HG03571 (cell line): ENCODE results near the gene FOXL1.

Experiments
- ATAC-seq: cut with Tn5 transposase; IDR thresholded peaks from one replicate; pipeline ENCODE4 v1.9.1; 2021; ENCODE audit not compliant: unreplicated experiment

The FOXL1 gene

GRCh38 chr16:86598607-86599565 lies 20.5 kb downstream of the FOXL1 start:
- ATAC-seq = no peak

DNA sequence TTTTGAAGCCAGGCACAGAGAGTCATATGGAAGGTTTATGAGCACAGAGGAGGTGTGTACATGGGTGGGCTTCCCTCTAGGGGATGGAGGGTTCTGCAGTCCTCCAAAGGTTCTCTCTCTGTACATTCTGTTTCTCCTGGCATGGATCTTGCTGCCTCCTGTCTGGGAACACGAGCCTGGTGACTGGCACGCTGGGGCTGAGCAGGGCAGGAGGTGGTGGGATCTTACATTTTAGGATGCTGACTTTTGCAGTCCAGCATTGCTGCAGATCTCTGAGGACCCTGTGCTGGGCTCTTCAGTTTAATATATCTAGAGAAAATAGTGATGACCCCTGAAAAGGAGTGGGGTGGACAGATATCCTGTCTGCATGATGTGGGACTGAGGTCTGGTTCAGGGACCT lies 23.0 kb downstream of the FOXL1 start:
- no peak for ATAC-seq

DNA sequence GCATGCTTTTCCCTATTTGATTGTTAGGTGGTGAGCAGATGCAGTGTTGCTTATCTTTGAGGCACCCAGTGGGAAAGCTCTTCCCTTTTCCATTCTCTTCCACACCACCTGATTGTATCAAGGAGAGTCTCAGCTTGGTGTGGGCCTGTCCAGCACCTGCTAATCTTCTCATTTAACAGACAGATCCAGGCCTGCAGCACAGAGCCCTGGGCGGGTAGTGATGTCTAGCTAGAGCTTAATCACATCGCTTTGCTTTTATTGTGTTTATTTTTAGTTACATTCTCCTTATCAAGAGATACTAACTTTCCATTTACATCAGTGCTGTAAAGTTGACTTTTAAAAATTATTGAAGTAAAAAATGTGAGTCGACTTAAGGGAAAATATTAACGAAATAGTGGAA lies 24.2 kb downstream of the FOXL1 start:
- no peak for ATAC-seq

GRCh38 chr16:86604436-86605193 lies 26.3 kb downstream of the FOXL1 start:
- peak; percentile 75 for ATAC-seq

- ATAC-seq = no peak
These were observed 27.6 kb downstream of the FOXL1 start for GRCh38 chr16:86605950-86606349.

- no peak for ATAC-seq
These were observed 30.0 kb downstream of the FOXL1 start for GRCh38 chr16:86608301-86608747.

DNA sequence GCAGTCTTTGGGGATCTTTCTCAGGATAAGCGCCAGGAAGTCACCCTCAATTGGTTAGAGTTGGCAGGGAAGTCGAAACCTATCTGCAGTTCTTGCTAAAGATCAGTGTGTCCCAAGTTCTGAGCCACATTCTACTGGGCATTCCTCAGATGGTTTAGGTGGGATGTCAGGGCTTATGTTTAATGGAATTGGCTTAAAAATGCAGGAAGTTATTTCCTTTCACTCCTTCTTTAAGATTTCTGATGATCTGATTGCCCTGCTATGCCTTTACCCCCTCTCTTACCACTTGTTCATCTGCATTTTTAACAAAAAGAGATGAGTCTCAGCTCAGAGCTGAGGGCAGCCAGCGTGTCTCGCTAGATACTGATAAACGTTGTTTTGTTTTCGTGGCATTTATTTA lies 30.8 kb downstream of the FOXL1 start:
- ATAC-seq = no peak

- ATAC-seq = no peak
These were observed 31.3 kb downstream of the FOXL1 start for GRCh38 chr16:86609661-86610060.

- no peak for ATAC-seq
These were observed 32.6 kb downstream of the FOXL1 start for GRCh38 chr16:86610779-86611524.

- no peak for ATAC-seq
These were observed 33.1 kb downstream of the FOXL1 start for GRCh38 chr16:86611525-86611855.

GRCh38 chr16:86611941-86612340 lies 33.6 kb downstream of the FOXL1 start:
- ATAC-seq = no peak

DNA sequence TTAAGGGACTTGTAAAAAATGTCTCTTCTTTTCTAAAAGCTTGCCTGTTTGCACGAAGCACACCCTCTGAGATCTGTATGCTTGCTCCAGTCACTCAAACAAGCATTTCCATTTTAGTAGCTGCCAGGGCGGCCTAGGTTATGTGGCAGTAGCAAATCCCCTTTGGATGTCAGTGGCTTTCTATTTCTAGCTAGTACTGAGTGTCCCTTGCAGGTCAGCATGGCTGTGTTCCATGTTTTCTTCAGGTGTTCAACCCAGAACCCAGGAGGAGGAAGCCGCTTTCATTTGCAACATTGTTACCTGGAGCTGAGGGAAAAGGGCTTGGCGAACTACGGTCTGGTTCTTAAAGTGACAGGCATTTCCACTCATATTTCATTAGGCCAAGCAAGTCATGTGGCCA lies 36.4 kb downstream of the FOXL1 start:
- ATAC-seq = no peak

GRCh38 chr16:86616906-86617305 lies 38.6 kb downstream of the FOXL1 start:
- ATAC-seq = no peak

DNA sequence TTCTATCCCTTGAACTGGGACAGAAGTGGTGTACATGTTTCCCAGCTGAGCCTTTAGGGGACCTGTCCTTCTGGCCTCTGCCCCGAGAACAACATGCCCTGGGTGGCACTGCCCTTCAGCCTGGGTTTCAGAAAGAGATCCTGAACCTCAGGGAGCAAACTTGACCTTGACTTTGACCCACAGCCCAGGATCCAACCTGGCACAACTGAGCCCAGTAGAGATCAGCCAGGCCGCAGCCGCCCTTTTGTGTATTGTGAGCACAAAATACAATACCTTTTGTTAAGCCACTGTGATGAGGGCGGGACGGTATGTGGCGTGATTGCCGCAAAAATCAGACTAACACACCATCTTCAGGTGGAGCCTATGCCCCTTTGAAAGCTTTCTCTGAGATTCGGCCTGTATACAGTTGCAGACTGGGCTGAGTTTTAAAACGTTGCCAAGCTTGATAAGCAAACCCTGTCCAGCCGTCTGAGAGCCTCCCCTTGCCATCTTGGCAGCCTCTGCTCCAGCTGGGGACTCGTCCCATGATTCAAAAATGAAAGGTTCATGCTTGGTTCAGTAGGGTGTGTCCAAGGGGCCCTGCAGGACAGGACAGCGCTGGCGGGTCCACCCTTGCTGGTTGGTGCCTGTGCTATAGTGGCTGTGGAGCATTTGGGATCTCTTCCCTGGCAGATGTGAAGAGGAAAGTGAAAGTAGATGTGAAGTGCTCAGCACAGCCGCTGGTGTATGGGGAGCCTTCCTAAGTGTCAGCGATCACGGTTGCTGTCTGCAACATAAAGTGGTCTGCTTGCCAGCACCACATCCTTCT lies 40.3 kb downstream of the FOXL1 start:
- no peak for ATAC-seq

GRCh38 chr16:86619239-86619794 lies 41.0 kb downstream of the FOXL1 start:
- no peak for ATAC-seq

GRCh38 chr16:86620184-86620583 lies 41.8 kb downstream of the FOXL1 start:
- ATAC-seq = no peak

- no peak for ATAC-seq
These were observed 43.6 kb downstream of the FOXL1 start for GRCh38 chr16:86621966-86622365.

DNA sequence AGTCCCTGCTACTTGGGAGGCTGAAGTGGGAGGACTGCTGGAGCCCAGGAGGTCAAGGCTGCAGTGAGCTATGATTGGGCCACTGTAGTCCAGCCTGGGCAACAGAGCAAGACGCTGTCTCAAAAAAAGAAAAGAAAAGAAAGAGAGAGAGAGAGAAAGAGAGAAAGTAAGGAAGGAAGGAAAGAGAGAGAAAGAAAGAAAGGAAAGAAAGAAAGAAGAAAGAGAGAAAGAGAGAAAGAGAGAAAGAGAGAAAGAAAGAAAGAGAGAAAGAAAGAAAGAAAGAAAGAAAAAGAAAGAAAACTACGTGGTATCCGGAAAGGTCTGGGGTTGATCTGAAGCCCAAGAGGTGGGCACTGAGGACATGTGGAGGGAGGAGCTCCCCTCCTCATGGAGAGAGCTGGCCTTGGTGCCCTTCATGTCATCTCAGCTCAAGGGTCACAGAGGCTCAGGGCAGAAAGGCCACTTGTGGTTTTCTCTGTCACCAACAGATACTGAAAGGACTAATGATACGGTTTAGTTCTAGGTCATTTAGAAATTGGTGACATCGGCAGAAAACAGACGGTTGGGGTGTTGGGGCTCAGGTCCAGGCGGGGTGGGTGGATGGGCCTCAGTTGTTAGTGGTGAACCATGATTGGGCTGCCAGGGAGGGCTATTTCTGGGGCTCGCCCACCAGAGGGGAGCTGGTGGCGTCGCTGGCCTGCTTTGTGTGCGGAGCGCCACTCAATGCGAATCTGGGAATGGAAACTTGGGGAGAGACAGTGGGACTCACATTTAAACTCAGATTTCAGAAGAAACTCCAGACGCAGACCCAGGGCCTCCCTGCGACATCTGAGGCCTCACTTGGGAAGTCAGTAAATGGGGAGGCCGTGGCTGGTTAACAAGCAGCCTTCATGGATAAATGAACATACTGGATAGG lies 44.6 kb downstream of the FOXL1 start:
- no peak for ATAC-seq

- ATAC-seq = no peak
These were observed 46.7 kb downstream of the FOXL1 start for GRCh38 chr16:86625029-86625428.
